ENCODE results near the gene CSTB.

The CSTB gene

GRCh38 chr21:43745772-43746517, 30.2 kb downstream of the CSTB start:
- DNase-seq, result no peak

- no peak for DNase-seq
Measured at GRCh38 chr21:43744725-43745124, 31.4 kb downstream of the CSTB start.

GRCh38 chr21:43743947-43744346, 32.2 kb downstream of the CSTB start:
- no peak for DNase-seq

GRCh38 chr21:43741423-43742096, 34.5 kb downstream of the CSTB start:
- no peak for DNase-seq

GRCh38 chr21:43740497-43741156, 35.5 kb downstream of the CSTB start:
- no peak for DNase-seq

GRCh38 chr21:43739621-43740435, 36.3 kb downstream of the CSTB start:
- DNase-seq, result no peak

- DNase-seq, result no peak
Measured at GRCh38 chr21:43737158-43737950, 38.8 kb downstream of the CSTB start.

GRCh38 chr21:43736224-43736883, 39.8 kb downstream of the CSTB start:
- DNase-seq, result no peak

GRCh38 chr21:43735236-43736091, 40.6 kb downstream of the CSTB start:
- no peak for DNase-seq

GRCh38 chr21:43734928-43735229, 41.2 kb downstream of the CSTB start:
- DNase-seq, result peak; percentile 79

GRCh38 chr21:43734131-43734927, 41.8 kb downstream of the CSTB start:
- DNase-seq, result no peak

- DNase-seq, result no peak
Measured at GRCh38 chr21:43733529-43734071, 42.5 kb downstream of the CSTB start.

- no peak for DNase-seq
Measured at GRCh38 chr21:43733060-43733459, 43.0 kb downstream of the CSTB start.

GRCh38 chr21:43731891-43732711, 44.0 kb downstream of the CSTB start:
- no peak for DNase-seq

- DNase-seq, result no peak
Measured at GRCh38 chr21:43731476-43731875, 44.6 kb downstream of the CSTB start.

- peak; percentile 91 for DNase-seq
Measured at GRCh38 chr21:43728467-43729390, 47.4 kb downstream of the CSTB start.

- no peak for DNase-seq
Measured at GRCh38 chr21:43728154-43728466, 48.0 kb downstream of the CSTB start.

Data from left hindlimb (tissue), 1 donor.